IMR-90 (cell line): Measurements from ENCODE around the gene SSH2. TPM values are rescaled to one million over a fixed set of nuclear protein-coding genes. Genes with fewer than 3 reads are reported as not detected.

ENCODE experiments used
- ATAC-seq: fragments of 200-7000 bp; cut with Tn5 transposase; 2 replicates; pipeline ENCODE4 v1.9.1; 2020; ENCODE audit warnings: low read depth, mild to moderate bottlenecking, moderate library complexity
- BruUV-seq: library from RNA; stranded (reverse); fragments of 400-500 nt; replicated peaks from 2 replicates; lab custom pipeline; 2021; lab: Mats Ljungman, UMichigan
- CTCF ChIA-PET: fragments of 300-600 bp; formaldehyde crosslinking; extraction: SDS; loops from one replicate; lab custom pipeline; 2021; ENCODE audit warnings: antibody characterized with exemption; lab: Yijun Ruan, JAX
- POLR2A ChIA-PET: fragments of 300-600 bp; sonication (Branson Sonifier 250); formaldehyde crosslinking; loops from one replicate; lab custom pipeline; 2022; ENCODE audit warnings: antibody characterized with exemption; ENCODE audit not compliant: unreplicated experiment; lab: Charles Lee
- DNase-seq: peaks from one replicate; pipeline ENCODE4 v3.0.0; 2013
- H2AFZ ChIP-seq: replicated peaks from 2 replicates; pipeline ENCODE3; 2013; ENCODE audit warnings: low read length, mild to moderate bottlenecking; ENCODE audit not compliant: poor library complexity
- H2AK5ac ChIP-seq: 2 replicates; pipeline ENCODE4 v1.6.1; 2013; ENCODE audit warnings: low read depth, low read length, inconsistent platforms
- H2AK9ac ChIP-seq: replicated peaks from 2 replicates; pipeline ENCODE3; 2013; ENCODE audit warnings: mild to moderate bottlenecking, low read depth, low read length, moderate library complexity; ENCODE audit not compliant: poor library complexity
- H2BK120ac ChIP-seq: 2 replicates; pipeline ENCODE4 v1.6.1; 2013; ENCODE audit warnings: low read depth, low read length, inconsistent platforms
- H2BK15ac ChIP-seq: 3 replicates; pipeline ENCODE4 v1.6.1; 2013; ENCODE audit warnings: low read depth, low read length, inconsistent platforms
- H2BK20ac ChIP-seq: 2 replicates; pipeline ENCODE4 v1.6.1; 2013; ENCODE audit warnings: low read depth, mild to moderate bottlenecking, inconsistent platforms, low read length, moderate library complexity
- H2BK5ac ChIP-seq: 2 replicates; pipeline ENCODE4 v1.6.1; 2013; ENCODE audit warnings: mild to moderate bottlenecking, low read depth, low read length, inconsistent platforms; ENCODE audit not compliant: poor library complexity, severe bottlenecking
- H3K14ac ChIP-seq: replicated peaks from 2 replicates; pipeline ENCODE4 v1.6.1; 2013; ENCODE audit warnings: low read depth, low read length, inconsistent platforms
- H3K18ac ChIP-seq: 2 replicates; pipeline ENCODE4 v1.6.1; 2013; ENCODE audit warnings: low read depth, low read length, control low read depth
- H3K23ac ChIP-seq: 2 replicates; pipeline ENCODE4 v1.6.1; 2013; ENCODE audit warnings: low read depth, low read length, inconsistent platforms
- H3K27ac ChIP-seq: 2 replicates; pipeline ENCODE4 v1.5.1; 2013; ENCODE audit warnings: mild to moderate bottlenecking, control low read depth, low read length; ENCODE audit not compliant: insufficient read depth
- H3K27me3 ChIP-seq: 2 replicates; pipeline ENCODE4 v1.6.1; 2013; ENCODE audit warnings: low read length; ENCODE audit not compliant: control insufficient read depth, insufficient read depth
- H3K36me3 ChIP-seq: 2 replicates; pipeline ENCODE4 v1.6.1; 2013; ENCODE audit warnings: low read length, mixed read lengths; ENCODE audit not compliant: control insufficient read depth, insufficient read depth
- H3K4ac ChIP-seq: 2 replicates; pipeline ENCODE4 v1.6.1; 2013; ENCODE audit warnings: low read depth, low read length, inconsistent platforms
- H3K4me1 ChIP-seq: 2 replicates; pipeline ENCODE4 v1.6.1; 2013; ENCODE audit warnings: low read length, mixed read lengths; ENCODE audit not compliant: control insufficient read depth, insufficient read depth
- H3K4me2 ChIP-seq: 2 replicates; pipeline ENCODE4 v1.6.1; 2013; ENCODE audit warnings: low read depth, mild to moderate bottlenecking, control low read depth, low read length, moderate library complexity
- H3K4me3 ChIP-seq: 2 replicates; pipeline ENCODE4 v1.5.1; 2013; ENCODE audit warnings: low read depth, mild to moderate bottlenecking, control low read depth, low read length, moderate library complexity; ENCODE audit not compliant: insufficient read depth
- H3K56ac ChIP-seq: 2 replicates; pipeline ENCODE4 v1.6.1; 2013; ENCODE audit warnings: low read length, inconsistent platforms; ENCODE audit not compliant: insufficient read depth; ENCODE audit errors: extremely low read depth
- H3K79me1 ChIP-seq, 2 experiments: 2 replicates each; pipeline ENCODE4 v1.6.1; 2013; ENCODE audit warnings: low read length in 2 of 2, inconsistent platforms in 1 of 2, low read depth in 1 of 2
- H3K9ac ChIP-seq: 2 replicates; pipeline ENCODE4 v1.6.1; 2013; ENCODE audit warnings: low read depth, low read length, control low read depth
- H3K9me1 ChIP-seq: 2 replicates; pipeline ENCODE4 v1.6.1; 2013; ENCODE audit warnings: low read length, inconsistent platforms; ENCODE audit not compliant: insufficient read depth
- H3K9me3 ChIP-seq: 2 replicates; pipeline ENCODE4 v1.6.1; 2013; ENCODE audit warnings: low read length; ENCODE audit not compliant: control insufficient read depth, insufficient read depth
- H4K20me1 ChIP-seq: 2 replicates; pipeline ENCODE4 v1.6.1; 2013; ENCODE audit warnings: low read length, inconsistent platforms; ENCODE audit not compliant: insufficient read depth
- H4K5ac ChIP-seq: 2 replicates; pipeline ENCODE4 v1.6.1; 2013; ENCODE audit warnings: mild to moderate bottlenecking, low read depth, low read length, control low read depth
- H4K8ac ChIP-seq, 2 experiments: 2 replicates each; pipeline ENCODE4 v1.6.1; 2013; ENCODE audit warnings: low read depth in 2 of 2, low read length in 2 of 2, control low read depth in 1 of 2, inconsistent platforms in 1 of 2
- H4K91ac ChIP-seq: 2 replicates; pipeline ENCODE4 v1.6.1; 2013; ENCODE audit warnings: low read depth, low read length, inconsistent platforms; ENCODE audit not compliant: insufficient read depth
- BHLHE40 ChIP-seq: fragments of 150-350 bp; IDR thresholded peaks from 2 replicates; pipeline ENCODE4 v1.6.1; 2016; ENCODE audit warnings: mild to moderate bottlenecking, low read depth, low read length
- WGBS, 2 experiments: methylation state at CpG; one replicate each; pipeline versions ENCODE4 v1.1.5 to v1.1.7; 2013; ENCODE audit warnings: missing lambda C conversion rate in 2 of 2; ENCODE audit not compliant: insufficient read length in 1 of 2; ENCODE audit errors: extremely low coverage in 2 of 2; 5-methylcytosine and 5-hydroxymethylcytosine counted together
- dilution Hi-C: fragments of 300-500 bp; cut with HindIII; formaldehyde crosslinking; loops from one replicate; pipeline ENCODE4 v1.14.3; 2018; ENCODE audit warnings: low sequenced_read_pairs; ENCODE audit not compliant: unreplicated experiment
- in situ Hi-C: fragments of 300-500 bp; cut with MboI; formaldehyde crosslinking; loops from 3 replicates; pipeline ENCODE4 v1.14.3; 2019; ENCODE audit warnings: low sequenced_read_pairs, inconsistent platforms, mixed read lengths
- intact Hi-C: fragments of 100-400 bp; cut with micrococcal nuclease; formaldehyde crosslinking; loops from 2 replicates; pipeline ENCODE4 v1.10.0; 2022
- polyA plus RNA-seq, 3 experiments: library from polyadenylated mRNA; depleted of rRNA; stranded (reverse); fragments of >200 nt; gene quantifications; 2 replicates each; pipeline ENCODE4 v1.2.3, GENCODE V29; 2012; ENCODE audit warnings: low replicate concordance in 1 of 3
- total RNA-seq: library from RNA; depleted of rRNA; stranded (reverse); fragments of >200 nt; gene quantifications from 2 replicates; pipeline ENCODE4 v1.2.3, GENCODE V29; 2012
- TF ChIP-seq, protein P1 (sequence below): fragments of 150-350 bp; IDR thresholded peaks from 2 replicates; pipeline ENCODE4 v1.6.1; 2016; ENCODE audit warnings: low read depth, mild to moderate bottlenecking, low read length, moderate library complexity, borderline replicate concordance

Gene SSH2
- total and polyA plus RNA-seq, 2 of the 4 experiments (the other 2 are of a cell fraction): 9.3 TPM

GRCh38 chr17:29793501-29793900 is 136.5 kb downstream of the SSH2 start:
- dilution Hi-C loops: no loop called here
- Histone ChIP-seq H4K20me1 (no peaks in the 10 kb centered on the region), H3K36me3 (no peaks in the 10 kb centered on the region), H3K56ac (no peak overlapping the region), H3K18ac (no peak overlapping the region), H3K23ac (no peak overlapping the region), H3K27me3 (no peaks in the 10 kb centered on the region), H4K8ac (no peak overlapping the region), H2AK5ac (no peak overlapping the region), H3K4me3 (no peak overlapping the region), H3K79me1 (peaks cover 0 to 4% of the 10 kb centered on the region in 2 experiments; a peak in 1 of 4 replicates), H3K14ac (no peak overlapping the region), H2AK9ac (no peak overlapping the region), H2BK120ac (no peak overlapping the region), H4K91ac (no peak overlapping the region), H2BK5ac (no peak overlapping the region), H4K5ac (no peak overlapping the region), H3K9ac (no peak overlapping the region), H2AFZ (no peak overlapping the region), H3K4me2 (no peak overlapping the region), H2BK20ac (no peak overlapping the region), H3K4ac (no peak overlapping the region), H2BK15ac (no peak overlapping the region), H3K9me1 (no peaks in the 10 kb centered on the region; the same call in 1 of the 2 replicates), H3K4me1 (peaks cover 2% of the 10 kb centered on the region; the same call in 1 of the 2 replicates), H3K9me3 (no peaks in the 10 kb centered on the region), H3K27ac (no peak overlapping the region)
- no peak for DNase-seq
- in situ Hi-C loops: no loop called here
- ChIA-PET CTCF (interaction anchor here (0.7 kb wide), 1 partner anchor 26 kb away, joined by 3 read pairs; no protein-coding TSS in a partner anchor), POLR2A (no interaction called here)
- intact Hi-C loops: no loop called here
- BruUV-seq: no TSS peak
- TF ChIP-seq, protein P1, sequence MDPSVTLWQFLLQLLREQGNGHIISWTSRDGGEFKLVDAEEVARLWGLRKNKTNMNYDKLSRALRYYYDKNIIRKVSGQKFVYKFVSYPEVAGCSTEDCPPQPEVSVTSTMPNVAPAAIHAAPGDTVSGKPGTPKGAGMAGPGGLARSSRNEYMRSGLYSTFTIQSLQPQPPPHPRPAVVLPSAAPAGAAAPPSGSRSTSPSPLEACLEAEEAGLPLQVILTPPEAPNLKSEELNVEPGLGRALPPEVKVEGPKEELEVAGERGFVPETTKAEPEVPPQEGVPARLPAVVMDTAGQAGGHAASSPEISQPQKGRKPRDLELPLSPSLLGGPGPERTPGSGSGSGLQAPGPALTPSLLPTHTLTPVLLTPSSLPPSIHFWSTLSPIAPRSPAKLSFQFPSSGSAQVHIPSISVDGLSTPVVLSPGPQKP: no peak
- TF ChIP-seq BHLHE40: no peak
- WGBS, 2 experiments: 100% methylated on average over 1 of the region's 5 CpGs; no CpG with 5 or more reads in 1 of the 2 experiments
- no peak for ATAC-seq
